ENCODE measurements around the gene EDN2. TPM values are rescaled to one million over a fixed set of nuclear protein-coding genes. Genes with fewer than 3 reads are reported as not detected.

EDN2 gene
- total RNA-seq, 1 donor from 2014 or later, result 9.3 TPM

- intact Hi-C loops (cut with DNase I), result no loop called here
- H3K9me3 ChIP-seq, result no peaks in the 10 kb centered on the region
- TF ChIP-seq CTCF (IDR thresholded peaks at IDR 0.05) (no peak), POLR2A (IDR thresholded peaks at IDR 0.05) (no peak), POLR2AphosphoS5 (IDR thresholded peaks at IDR 0.05; ENCODE audit: insufficient read depth in 1 of 2, low read depth in 1 of 2) (no peak)
- H3K4me1 ChIP-seq, result no peaks in the 10 kb centered on the region
- no peak for DNase-seq (ENCODE audit: extremely low spot score in 2 of 2)
- no peak overlapping the region for H3K27ac ChIP-seq
- no peaks in the 10 kb centered on the region for H3K36me3 ChIP-seq
- H3K27me3 ChIP-seq, result no peaks in the 10 kb centered on the region
- H3K4me3 ChIP-seq, result no peak overlapping the region
These were observed 41.6 kb upstream of the EDN2 start for GRCh38 chr1:41525891-41526587.

GRCh38 chr1:41524676-41525675, 40.5 kb upstream of the EDN2 start:
- H3K4me3 ChIP-seq, result no peak overlapping the region
- H3K4me1 ChIP-seq, result no peaks in the 10 kb centered on the region
- TF ChIP-seq POLR2AphosphoS5 (IDR thresholded peaks at IDR 0.05; ENCODE audit: insufficient read depth in 1 of 2, low read depth in 1 of 2) (no peak), CTCF (IDR thresholded peaks at IDR 0.05) (no peak), POLR2A (IDR thresholded peaks at IDR 0.05) (no peak)
- no peak for DNase-seq (ENCODE audit: extremely low spot score in 2 of 2)
- H3K27me3 ChIP-seq, result no peaks in the 10 kb centered on the region
- no peaks in the 10 kb centered on the region for H3K9me3 ChIP-seq
- H3K27ac ChIP-seq, result no peak overlapping the region
- intact Hi-C loops (cut with DNase I), result no loop called here
- H3K36me3 ChIP-seq, result no peaks in the 10 kb centered on the region

- Histone ChIP-seq H3K4me3 (no peak overlapping the region), H3K27me3 (no peaks in the 10 kb centered on the region), H3K36me3 (no peaks in the 10 kb centered on the region), H3K4me1 (no peaks in the 10 kb centered on the region), H3K27ac (no peak overlapping the region), H3K9me3 (no peaks in the 10 kb centered on the region)
- TF ChIP-seq POLR2A (IDR thresholded peaks at IDR 0.05) (no peak), CTCF (IDR thresholded peaks at IDR 0.05) (no peak), POLR2AphosphoS5 (IDR thresholded peaks at IDR 0.05; ENCODE audit: insufficient read depth in 1 of 2, low read depth in 1 of 2) (no peak)
- intact Hi-C loops (cut with DNase I), result no loop called here
- DNase-seq (ENCODE audit: extremely low spot score in 2 of 2), result no peak
These were observed 39.6 kb upstream of the EDN2 start for GRCh38 chr1:41523949-41524675.

GRCh38 chr1:41523071-41523470, 38.6 kb upstream of the EDN2 start:
- no peak for DNase-seq (ENCODE audit: extremely low spot score in 2 of 2)
- no peak for TF ChIP-seq CTCF (IDR thresholded peaks at IDR 0.05)
- no peak for TF ChIP-seq POLR2AphosphoS5 (IDR thresholded peaks at IDR 0.05; ENCODE audit: insufficient read depth in 1 of 2, low read depth in 1 of 2)
- no peak for TF ChIP-seq POLR2A (IDR thresholded peaks at IDR 0.05)
- no peak overlapping the region for H3K4me3 ChIP-seq
- H3K9me3 ChIP-seq, result no peaks in the 10 kb centered on the region
- intact Hi-C loops (cut with DNase I), result no loop called here
- no peaks in the 10 kb centered on the region for H3K36me3 ChIP-seq
- H3K27ac ChIP-seq, result no peak overlapping the region
- no peaks in the 10 kb centered on the region for H3K4me1 ChIP-seq
- no peaks in the 10 kb centered on the region for H3K27me3 ChIP-seq
